ENCODE data around the gene BHLHE40. TPM values are rescaled to one million over a fixed set of nuclear protein-coding genes. Genes with fewer than 3 reads are reported as not detected.

Gene BHLHE40
- polyA plus RNA-seq, 1 donor: 24.2 TPM

DNA sequence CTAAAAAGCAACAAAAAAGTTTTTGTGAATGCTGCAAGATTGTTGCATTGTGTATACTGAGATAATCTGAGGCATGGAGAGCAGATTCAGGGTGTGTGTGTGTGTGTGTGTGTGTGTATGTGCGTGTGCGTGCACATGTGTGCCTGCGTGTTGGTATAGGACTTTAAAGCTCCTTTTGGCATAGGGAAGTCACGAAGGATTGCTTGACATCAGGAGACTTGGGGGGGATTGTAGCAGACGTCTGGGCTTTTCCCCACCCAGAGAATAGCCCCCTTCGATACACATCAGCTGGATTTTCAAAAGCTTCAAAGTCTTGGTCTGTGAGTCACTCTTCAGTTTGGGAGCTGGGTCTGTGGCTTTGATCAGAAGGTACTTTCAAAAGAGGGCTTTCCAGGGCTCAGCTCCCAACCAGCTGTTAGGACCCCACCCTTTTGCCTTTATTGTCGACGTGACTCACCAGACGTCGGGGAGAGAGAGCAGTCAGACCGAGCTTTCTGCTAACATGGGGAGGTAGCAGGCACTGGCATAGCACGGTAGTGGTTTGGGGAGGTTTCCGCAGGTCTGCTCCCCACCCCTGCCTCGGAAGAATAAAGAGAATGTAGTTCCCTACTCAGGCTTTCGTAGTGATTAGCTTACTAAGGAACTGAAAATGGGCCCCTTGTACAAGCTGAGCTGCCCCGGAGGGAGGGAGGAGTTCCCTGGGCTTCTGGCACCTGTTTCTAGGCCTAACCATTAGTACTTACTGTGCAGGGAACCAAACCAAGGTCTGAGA lies 4.7 kb downstream of the BHLHE40 start:
- no peak for DNase-seq (ENCODE audit: low read depth)

DNA sequence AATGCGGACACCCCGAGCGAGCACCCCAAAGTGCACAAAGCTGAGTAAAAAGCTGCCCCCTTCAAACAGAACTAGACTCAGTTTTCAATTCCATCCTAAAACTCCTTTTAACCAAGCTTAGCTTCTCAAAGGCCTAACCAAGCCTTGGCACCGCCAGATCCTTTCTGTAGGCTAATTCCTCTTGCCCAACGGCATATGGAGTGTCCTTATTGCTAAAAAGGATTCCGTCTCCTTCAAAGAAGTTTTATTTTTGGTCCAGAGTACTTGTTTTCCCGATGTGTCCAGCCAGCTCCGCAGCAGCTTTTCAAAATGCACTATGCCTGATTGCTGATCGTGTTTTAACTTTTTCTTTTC lies 5.3 kb downstream of the BHLHE40 start:
- DNase-seq (ENCODE audit: low read depth): no peak

DNA sequence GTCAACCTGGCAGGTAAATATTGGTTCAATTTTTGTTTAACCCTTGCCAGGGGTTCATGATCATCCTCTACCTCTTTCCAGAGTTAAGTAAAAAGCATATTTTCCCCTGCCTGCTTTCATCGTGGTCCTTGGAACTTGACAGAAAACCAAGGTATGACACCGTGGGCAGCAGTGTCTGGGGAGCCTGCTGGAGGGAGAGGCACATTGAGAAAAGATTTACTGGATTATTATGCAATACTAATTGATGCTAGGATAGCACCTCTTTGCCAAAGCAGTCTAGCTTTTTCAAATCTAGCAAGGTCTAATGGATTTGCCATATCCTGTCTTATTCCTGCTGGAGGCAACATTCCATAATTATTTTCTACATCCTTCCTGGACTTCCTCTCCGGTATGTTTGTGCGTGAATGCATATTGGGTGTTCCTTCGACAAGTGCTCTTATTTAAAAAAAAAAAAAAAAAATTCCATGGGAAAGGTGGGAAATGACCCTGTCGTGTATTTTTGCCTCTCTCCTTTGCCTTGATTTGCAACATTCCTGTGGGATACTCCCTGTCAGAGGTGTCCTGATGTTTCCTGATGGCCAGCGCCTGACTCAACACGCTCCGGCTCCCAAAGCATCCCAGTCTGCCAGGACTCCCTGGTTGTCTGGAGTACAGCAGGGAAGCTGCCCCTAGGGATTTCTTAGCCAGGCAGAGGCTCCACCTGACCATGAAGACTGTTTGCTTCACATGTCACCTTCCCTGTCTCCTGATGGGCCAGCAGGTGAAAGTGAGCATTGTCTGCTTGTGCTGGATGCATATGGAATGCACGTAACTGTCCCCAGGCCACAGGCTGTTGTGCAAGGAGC lies 6.3 kb downstream of the BHLHE40 start:
- DNase-seq (ENCODE audit: low read depth): no peak

DNA sequence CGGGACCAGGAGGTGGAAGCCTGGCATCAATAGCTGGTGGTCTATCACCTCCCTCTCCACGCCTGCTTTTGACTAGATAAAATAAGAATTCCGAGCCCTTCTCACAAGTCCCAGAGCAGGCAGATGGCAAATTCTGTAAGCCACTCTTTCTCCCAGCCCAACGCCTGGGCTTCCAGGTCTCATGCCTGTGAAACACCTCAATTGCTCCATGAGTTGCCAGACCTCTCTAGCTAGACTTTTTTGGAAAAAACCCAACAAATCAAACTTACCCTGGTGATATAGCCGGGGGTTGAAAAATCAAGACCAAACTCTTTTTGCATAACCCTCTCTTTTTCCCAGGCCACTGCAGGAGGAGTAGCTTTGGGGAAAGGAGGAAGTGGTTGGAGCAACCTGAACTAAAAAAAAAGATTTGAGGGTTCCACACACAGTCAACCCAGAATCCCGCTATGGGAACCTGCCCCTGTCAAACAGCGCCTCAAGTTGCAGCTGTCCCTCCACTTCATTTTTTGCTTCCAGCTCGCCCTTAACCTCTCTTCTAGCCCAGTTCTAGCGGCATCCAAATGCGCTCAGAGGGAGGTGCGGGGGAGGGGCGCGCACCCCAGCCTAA lies 7.0 kb downstream of the BHLHE40 start:
- no peak for DNase-seq (ENCODE audit: low read depth)

DNA sequence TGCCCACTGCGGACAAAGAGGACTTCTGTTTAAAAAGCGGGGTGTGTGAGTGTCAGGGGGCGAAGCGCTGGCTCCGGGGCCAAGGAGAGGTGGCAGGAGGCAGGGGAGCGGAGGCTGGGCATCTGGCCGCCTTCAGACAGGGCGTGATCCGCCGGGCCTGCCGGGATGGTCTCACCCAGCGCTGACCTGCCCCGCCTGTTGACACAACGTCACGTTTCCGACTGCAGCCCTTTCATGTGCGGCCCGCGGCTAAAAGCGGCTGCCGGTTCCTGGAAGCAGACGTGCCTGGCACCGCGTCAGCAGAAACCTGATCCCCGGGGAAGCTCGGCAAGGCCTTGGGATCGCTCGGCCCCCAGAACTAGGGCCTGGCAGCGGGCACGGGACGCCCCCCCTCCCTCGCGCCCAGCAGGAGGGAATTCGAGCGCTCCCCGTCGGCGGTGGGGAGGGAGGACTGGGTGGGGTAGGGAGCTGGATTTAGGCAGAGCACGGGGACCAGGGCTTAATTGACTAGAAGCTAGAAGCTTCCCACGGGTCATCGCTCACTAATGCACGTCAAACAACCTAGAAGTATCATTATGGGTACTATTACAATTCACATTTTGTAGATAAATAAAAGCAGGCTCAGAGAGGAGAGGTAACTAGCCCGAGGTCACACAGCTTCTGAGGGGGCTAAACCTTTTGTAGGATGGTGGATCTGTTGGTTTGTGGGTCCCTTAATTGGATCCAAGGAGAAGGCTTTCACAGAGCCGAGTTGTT lies 7.7 kb downstream of the BHLHE40 start:
- no peak for DNase-seq (ENCODE audit: low read depth)

DNA sequence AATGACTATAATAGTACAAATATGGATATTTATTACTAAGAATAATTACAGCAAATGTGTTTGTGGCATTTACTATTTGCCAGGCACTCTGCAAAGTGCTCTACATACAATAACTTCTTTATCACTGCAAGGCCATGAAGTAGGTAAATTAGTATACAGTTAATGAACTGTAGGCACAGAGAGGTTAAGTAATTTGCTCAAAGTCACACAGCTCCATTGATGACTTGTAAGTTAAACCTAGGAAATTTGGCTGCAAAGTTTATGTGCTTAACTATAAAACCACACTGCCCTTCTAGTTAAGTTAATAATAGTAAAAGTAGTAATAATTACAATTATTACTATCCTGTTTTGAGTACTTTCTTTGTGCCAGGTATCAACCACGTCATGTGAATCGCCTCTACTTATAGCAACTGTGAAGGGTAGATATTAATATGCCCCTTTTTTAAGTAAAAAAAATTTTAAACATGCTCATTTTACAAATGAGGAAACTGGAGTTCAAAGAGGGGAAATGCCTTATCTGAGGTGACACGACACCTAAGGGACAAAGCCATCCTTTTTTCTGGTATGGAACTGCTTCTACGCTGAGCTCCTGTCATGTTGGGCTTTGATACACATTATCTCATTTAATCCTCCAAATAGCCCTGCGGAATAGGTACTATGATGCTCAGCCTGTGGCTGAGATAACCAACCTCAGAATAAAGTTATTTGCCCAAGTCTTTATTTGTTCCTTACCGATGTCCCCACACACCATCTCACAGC lies 8.5 kb downstream of the BHLHE40 start:
- no peak for DNase-seq (ENCODE audit: low read depth)

DNA sequence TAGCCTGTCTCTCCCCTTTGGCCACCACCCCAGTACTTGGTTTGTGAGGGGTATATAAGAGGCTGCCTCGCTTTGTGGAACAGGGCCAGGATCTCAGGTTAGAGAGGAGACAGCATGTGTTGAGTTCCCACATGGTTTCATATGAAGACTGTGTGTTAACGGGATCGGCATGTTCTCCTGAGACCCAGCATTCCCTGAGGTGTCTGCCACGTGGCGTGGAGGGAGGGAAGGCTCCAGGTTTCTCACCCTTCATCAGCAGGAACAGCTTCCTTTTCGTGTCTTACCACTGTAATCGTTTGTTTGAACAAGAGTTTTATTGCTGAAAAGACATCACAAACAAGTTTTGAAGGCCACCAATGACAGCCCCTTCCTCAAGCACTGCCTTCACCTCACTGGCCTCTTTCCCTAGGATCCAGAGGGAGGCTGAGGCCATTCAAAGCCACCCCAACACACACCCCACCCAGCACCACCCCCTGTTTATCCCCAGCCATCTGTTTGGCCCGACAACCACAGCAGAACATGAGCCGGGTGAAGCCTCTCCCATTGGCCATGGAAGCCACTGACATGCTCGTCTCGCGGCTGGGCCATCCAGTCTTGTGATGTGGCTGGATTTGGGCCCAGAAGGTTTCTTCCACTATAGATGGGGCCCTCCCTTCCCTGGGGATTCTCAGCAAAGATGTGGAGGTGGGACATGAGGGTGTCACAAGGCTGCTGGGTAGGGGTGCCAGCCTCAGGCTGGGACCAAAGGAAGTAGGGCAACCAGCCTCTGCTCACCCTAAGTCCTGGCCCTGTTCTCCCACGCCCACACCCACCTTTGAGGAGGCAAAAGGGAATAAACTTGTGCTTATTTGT lies 10.0 kb downstream of the BHLHE40 start:
- no peak for DNase-seq (ENCODE audit: low read depth)

DNA sequence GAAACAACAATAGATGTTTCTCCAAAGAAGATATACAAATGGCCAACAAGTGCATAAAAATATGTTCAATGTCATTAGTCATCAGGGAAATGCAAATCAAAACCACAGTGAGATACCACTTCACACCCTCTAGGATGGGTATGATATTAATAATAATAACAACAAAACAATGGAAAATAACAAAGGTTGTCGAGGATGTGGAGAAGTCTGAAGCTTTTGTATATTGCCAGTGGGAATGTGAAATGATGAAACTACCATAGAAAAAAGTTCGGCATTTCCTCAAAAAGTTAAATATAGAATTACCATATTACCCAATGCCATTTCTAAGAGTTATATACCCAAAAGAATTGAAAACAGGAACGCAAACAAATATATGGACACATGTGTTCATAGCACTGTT lies 10.8 kb downstream of the BHLHE40 start:
- DNase-seq (ENCODE audit: low read depth): no peak

DNA sequence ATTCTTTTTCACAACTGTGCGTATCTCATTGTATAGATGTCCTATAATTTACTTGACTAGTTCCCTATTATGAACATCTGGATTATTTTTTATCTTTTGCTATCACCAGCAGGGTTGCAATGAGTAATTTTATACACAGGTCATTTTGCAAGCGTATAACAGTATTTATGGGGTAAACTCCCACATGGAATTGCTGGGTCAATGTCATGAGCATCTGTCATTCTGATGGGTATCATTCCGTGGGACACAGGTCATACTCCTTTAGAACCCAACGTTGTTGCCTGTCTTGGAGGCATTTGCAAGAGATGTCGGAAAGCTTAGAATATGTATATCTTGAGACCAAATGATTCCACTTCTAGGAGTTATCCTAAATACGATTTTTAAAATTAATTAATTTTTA lies 12.9 kb downstream of the BHLHE40 start:
- no peak for DNase-seq (ENCODE audit: low read depth)

DNA sequence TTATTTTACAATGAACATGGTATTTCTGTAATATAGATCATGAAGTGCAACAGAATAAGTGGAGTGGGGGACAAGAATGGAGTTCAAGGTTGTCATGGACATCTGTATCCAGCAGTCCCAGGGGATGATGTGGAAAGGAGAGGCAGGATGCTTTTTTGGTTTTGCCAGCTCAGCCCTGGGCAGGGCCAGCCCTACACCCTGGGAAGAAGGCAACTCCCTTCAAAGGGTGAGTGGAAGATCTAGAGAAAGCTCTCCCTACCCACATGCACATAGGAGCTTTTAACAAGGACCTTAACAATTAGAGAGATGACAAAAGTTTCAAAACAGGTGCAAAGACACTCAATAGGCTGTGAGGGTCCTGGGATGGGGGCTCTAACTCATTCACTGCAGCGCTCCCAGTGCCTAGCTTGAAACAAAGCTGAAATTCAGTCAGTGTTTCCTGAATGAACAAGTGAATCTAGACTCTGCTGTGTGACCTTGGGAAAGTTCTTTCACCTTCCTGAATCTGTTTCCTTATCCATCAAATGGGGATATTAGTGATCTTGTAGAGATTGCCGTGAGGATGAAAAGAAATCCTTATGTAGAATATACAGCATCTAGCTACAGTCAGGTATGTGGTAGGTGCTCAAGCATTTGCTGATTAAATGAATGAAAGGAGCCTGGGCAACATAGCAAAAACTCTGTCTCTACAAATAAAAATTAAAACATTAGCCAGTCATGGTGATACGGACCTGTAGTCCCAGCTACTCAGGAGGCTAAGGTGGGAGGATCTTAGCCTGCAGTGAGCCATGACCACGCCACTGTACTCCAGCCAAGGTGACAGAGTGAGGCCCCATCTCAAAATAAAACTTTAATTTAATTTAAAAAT lies 14.3 kb downstream of the BHLHE40 start:
- DNase-seq (ENCODE audit: low read depth): no peak

DNA sequence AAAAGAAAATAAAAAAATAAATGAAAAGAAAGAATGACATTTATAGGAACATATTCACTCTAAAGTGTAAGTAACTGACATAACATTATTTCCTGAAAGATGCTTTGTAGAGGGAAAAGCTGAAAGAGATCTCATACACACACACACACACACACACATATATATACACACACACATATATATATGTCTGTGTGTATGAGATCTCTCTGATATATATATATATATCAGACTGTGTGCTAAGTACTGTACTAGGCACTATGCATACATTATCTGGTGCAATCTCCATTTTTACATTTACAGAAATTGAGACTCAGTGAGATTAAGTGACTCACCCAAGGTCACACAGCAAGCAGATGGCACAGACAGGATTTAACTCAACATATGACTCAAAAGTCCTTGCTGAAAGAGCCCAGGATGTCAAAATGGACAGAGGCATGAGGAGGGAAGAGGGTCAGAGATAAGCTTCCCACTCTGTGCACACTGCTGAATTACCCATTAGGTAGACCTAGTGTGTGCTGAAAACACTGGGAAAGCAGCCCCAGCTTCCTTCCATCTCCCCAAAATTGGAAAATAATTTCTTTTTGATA lies 15.0 kb downstream of the BHLHE40 start:
- no peak for DNase-seq (ENCODE audit: low read depth)

DNA sequence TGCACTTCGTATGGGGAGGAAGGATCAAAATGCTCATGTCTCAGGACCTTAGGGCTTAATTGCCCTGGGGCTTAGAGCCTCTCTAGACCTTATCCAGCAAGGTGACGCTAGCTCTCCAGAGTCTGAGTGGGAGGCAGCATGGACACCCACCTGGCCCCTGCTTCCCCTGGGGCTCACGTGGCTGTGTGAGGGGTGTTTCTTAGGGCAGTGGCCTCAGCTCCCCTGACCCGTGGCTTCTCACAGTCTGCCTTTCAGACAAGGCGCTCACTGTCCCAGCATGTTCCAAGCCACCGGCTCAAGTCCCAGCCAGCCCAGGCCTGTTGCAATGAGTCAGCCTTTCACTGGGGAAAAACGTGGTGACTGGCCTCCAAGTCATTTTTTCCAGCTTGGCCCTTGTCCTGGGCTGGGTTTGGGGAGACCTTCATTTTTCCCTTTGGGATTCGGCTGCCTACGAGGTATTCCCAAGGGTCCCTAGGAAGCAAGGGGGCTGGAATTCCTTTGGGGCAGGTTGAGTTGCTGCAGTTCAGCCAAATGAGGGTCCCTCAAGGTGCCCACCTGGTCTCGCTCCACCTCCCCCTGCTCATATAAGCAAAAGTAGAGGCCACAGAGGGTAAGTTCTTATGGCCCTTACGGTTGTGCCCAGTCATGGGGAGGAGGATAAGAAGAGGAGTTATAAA lies 15.7 kb downstream of the BHLHE40 start:
- no peak for DNase-seq (ENCODE audit: low read depth)

DNA sequence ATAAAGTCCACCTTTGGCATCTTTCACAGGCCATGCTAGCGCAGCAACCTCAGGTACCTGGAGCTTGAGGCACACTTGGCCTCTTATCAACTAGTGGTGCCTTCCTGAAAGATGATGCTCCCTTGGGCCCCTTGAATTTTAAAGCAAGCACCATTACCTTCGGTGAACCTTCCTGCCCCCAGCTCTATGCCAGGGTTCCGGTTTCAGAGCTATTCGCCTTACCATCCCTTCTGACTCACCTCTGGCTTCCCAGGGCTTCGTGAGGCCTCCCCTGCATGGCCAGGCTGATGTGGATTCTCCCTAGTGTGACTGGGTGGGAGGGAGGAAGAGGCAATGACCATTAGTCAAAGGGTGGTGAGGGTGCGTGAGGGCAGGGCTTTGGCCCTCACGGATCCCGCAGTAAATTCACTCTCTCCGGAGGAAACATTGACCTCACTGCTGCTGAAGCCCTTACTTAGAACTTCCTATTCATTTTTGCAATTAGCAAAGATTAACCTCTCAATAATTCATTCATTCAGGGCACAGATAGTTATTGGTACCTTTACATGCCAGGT lies 16.3 kb downstream of the BHLHE40 start:
- DNase-seq (ENCODE audit: low read depth): no peak

DNA sequence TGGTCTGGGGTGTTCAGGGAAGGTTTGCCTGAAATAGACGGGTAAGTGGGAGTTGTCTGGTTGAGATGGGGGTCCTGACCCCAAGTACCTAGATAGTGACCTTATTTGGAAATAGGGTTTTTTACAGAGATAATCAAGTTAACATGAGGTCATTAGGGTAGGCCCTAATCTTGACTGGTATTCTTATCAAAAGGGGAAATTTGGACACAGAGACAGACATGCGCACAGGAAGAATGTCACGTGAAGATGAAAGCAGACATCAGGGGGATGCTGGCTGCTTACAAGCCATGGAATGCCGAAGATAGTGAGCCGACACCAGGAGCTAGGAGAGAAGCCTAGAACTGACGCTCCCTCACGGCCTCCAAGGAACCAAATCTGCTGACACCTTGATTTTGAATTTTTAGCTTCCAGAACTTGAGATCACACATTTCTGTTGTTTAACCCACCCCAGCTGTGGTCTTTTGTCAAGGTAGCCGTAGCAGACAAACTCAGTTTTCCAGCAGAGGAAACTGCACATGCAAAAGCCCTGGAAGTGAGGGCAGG lies 17.1 kb downstream of the BHLHE40 start:
- no peak for DNase-seq (ENCODE audit: low read depth)

DNA sequence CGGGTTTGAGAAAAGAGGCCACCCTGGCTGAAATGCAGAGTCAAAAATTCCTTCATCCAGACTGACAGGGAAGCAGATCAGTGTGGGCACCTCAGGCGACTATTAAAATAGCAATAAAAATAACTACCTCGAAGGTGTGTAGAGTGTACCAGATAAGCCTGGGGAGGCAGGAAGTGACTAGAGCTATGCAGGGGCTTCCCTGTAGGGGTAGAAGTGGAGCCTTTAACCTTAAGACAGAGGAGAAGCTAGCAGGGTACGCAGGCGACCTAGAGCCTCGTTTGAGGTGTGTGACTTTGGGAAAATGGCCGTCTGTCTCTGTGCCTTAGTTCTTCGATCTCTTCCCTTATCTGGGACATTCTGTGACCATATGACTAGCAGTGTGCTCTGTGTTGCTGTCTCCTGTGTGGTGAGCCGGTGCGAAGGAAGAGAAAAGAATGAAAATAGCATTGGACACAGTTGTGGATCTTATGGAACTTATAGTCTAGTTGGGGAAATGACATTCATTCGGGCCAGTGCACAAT lies 17.6 kb downstream of the BHLHE40 start:
- DNase-seq (ENCODE audit: low read depth): no peak

DNA sequence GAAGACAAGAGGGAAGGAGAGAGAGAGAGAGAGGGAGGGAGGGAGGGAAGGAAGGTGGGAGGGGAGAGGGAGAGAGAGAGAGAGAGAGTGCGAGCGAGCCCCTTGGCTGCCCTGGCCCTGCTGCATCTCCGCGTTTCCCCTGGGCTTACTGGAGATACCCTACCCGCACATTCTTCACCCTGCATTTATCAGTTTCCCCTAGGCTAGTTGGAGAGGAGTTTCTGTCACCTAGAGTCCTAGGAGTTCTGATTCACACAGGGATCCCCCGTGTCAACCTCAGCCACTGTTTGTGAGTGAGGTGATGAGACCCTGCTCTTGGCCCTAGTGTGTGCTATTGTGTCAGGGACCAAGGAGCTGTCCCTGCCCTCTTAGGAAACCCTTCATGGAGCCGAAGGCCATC lies 18.7 kb downstream of the BHLHE40 start:
- no peak for DNase-seq (ENCODE audit: low read depth)

DNA sequence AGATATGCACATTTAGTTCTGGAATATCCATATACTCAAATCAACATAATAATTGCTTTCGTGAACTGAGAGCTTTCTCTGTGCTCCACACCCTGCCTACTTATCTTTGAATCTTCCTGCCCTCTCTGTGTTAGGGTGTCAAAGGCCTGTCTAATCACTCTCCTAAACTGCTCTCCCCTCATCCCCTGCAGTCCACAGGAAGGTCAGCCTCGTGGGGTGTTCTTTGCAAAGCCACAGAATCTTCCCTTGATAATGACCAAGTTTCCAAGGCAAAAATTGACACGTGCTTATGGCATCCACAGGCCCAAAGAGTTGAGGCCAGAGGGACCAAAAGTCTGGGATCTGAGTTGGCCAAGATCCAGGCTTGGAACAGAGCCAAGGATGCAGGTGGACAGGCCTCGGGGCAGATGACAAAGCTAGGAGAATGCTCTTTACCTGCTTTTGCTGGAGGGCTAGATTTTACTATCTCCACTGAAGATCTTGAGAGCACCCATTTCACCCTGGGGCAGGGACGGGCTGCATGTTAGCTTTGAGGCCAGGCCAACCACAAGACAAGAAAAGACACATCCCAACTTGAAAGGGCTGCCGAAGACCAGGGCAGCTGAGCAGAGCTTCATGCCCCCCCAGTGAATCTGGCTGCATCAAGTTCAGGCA lies 20.4 kb downstream of the BHLHE40 start:
- no peak for DNase-seq (ENCODE audit: low read depth)

Measured in forelimb muscle (tissue), 1 donor.